Colonic mucosa (tissue), 4 donors: ENCODE results near the gene VPS8. TPM values are rescaled to one million over a fixed set of nuclear protein-coding genes. Genes with fewer than 3 reads are reported as not detected.
A peak's percentile ranks its signal among the peaks of the same experiment; 100 is the strongest.

Source experiments
- DNase-seq: peaks from one replicate; pipeline ENCODE4 v3.0.0-alpha.2; 2020
- H3K27ac ChIP-seq: fragments of 200-600 bp; one replicate; pipeline ENCODE4 v1.8.0; 2021
- H3K27me3 ChIP-seq: fragments of 200-600 bp; one replicate; pipeline ENCODE4 v1.8.0; 2021
- H3K36me3 ChIP-seq: fragments of 200-600 bp; one replicate; pipeline ENCODE4 v1.8.0; 2021
- H3K4me1 ChIP-seq: fragments of 200-600 bp; one replicate; pipeline ENCODE4 v1.8.0; 2021; ENCODE audit warnings: mild to moderate bottlenecking
- H3K4me3 ChIP-seq: fragments of 200-600 bp; one replicate; pipeline ENCODE4 v1.8.0; 2021
- H3K9ac ChIP-seq, 2 donors: one replicate each; pipeline ENCODE4 v1.7.0; 2013; ENCODE audit warnings: control low read depth in 2 of 2, low read depth in 2 of 2, low read length in 2 of 2
- H3K9me3 ChIP-seq: fragments of 200-600 bp; one replicate; pipeline ENCODE4 v1.8.0; 2021
- CTCF ChIP-seq: fragments of 200-600 bp; IDR thresholded peaks from one replicate; pipeline ENCODE4 v1.8.0; 2022; ENCODE audit warnings: antibody characterized with exemption, mild to moderate bottlenecking
- intact Hi-C: fragments of 100-400 bp; cut with DNase I; formaldehyde crosslinking; loops from one replicate; pipeline ENCODE4 v1.14.1; 2022
- total RNA-seq, 2 donors: library from RNA; stranded (reverse); fragmentation: NEBNext Ultra II Directional in 1 of 2; extraction: Animal tissue kit (Norgen Biotek cat#: 25700) in 1 of 2; gene quantifications; one replicate each; pipeline ENCODE4 v1.2.1, GENCODE V29; 2021
- donor health status: healthy.
- donor health status: DM: no; HTN: no; CAD: no.
- donor health status: DM: no; HTN: no; CAD: no.

Gene VPS8
- total RNA-seq, 2 donors from 2014 or later, result 43.7 to 54.8 TPM

GRCh38 chr3:185057829-185058228, 245.9 kb downstream of the VPS8 start:
- intact Hi-C loops, result no loop called here
- DNase-seq, result no peak
- Histone ChIP-seq H3K4me3 (no peak overlapping the region), H3K4me1 (no peaks in the 10 kb centered on the region), H3K27me3 (no peaks in the 10 kb centered on the region), H3K9ac (no peak overlapping the region), H3K36me3 (no peaks in the 10 kb centered on the region), H3K27ac (no peak overlapping the region), H3K9me3 (no peaks in the 10 kb centered on the region)
- no peak for TF ChIP-seq CTCF

- H3K9ac ChIP-seq, result no peak overlapping the region
- TF ChIP-seq CTCF, result no peak
- H3K27me3 ChIP-seq, result no peaks in the 10 kb centered on the region
- DNase-seq, result peak; percentile 9
- H3K4me3 ChIP-seq, result no peak overlapping the region
- no peaks in the 10 kb centered on the region for H3K4me1 ChIP-seq
- intact Hi-C loops, result no loop called here
- H3K36me3 ChIP-seq, result no peaks in the 10 kb centered on the region
- no peak overlapping the region for H3K27ac ChIP-seq
- no peaks in the 10 kb centered on the region for H3K9me3 ChIP-seq
These were observed 246.8 kb downstream of the VPS8 start for GRCh38 chr3:185058796-185059195.

GRCh38 chr3:185059766-185060165, 247.8 kb downstream of the VPS8 start:
- H3K27me3 ChIP-seq, result no peaks in the 10 kb centered on the region
- H3K4me3 ChIP-seq, result no peak overlapping the region
- peak; percentile 18 for DNase-seq
- no peaks in the 10 kb centered on the region for H3K36me3 ChIP-seq
- H3K9me3 ChIP-seq, result no peaks in the 10 kb centered on the region
- no peaks in the 10 kb centered on the region for H3K4me1 ChIP-seq
- TF ChIP-seq CTCF, result no peak
- no peak overlapping the region for H3K9ac ChIP-seq
- intact Hi-C loops, result no loop called here
- H3K27ac ChIP-seq, result no peak overlapping the region

- H3K27ac ChIP-seq, result no peak overlapping the region
- H3K4me1 ChIP-seq, result no peaks in the 10 kb centered on the region
- peak; percentile 11 for DNase-seq
- no peaks in the 10 kb centered on the region for H3K9me3 ChIP-seq
- H3K4me3 ChIP-seq, result no peak overlapping the region
- H3K27me3 ChIP-seq, result no peaks in the 10 kb centered on the region
- intact Hi-C loops, result no loop called here
- H3K9ac ChIP-seq, result no peak overlapping the region
- H3K36me3 ChIP-seq, result no peaks in the 10 kb centered on the region
- no peak for TF ChIP-seq CTCF
These were observed 248.7 kb downstream of the VPS8 start for GRCh38 chr3:185060655-185061054.

- no peaks in the 10 kb centered on the region for H3K4me1 ChIP-seq
- H3K9ac ChIP-seq, result no peak overlapping the region
- no peak for DNase-seq
- no peaks in the 10 kb centered on the region for H3K36me3 ChIP-seq
- intact Hi-C loops, result no loop called here
- H3K27me3 ChIP-seq, result no peaks in the 10 kb centered on the region
- H3K9me3 ChIP-seq, result no peaks in the 10 kb centered on the region
- no peak overlapping the region for H3K27ac ChIP-seq
- no peak overlapping the region for H3K4me3 ChIP-seq
- no peak for TF ChIP-seq CTCF
These were observed 250.2 kb downstream of the VPS8 start for GRCh38 chr3:185062191-185062590.

- Histone ChIP-seq H3K27ac (no peak overlapping the region), H3K4me3 (no peak overlapping the region), H3K27me3 (no peaks in the 10 kb centered on the region), H3K9me3 (no peaks in the 10 kb centered on the region), H3K9ac (no peak overlapping the region), H3K4me1 (no peaks in the 10 kb centered on the region), H3K36me3 (no peaks in the 10 kb centered on the region)
- no peak for TF ChIP-seq CTCF
- intact Hi-C loops, result no loop called here
- DNase-seq, result no peak
These were observed 251.5 kb downstream of the VPS8 start for GRCh38 chr3:185063431-185063830.
